MM.1S (cell line): ENCODE measurements around the gene TMX4.

ENCODE experiments used
- DNase-seq: peaks from one replicate; pipeline ENCODE4 v3.0.0-alpha.2; 2015
- H2AFZ ChIP-seq: fragments of 300-600 bp; sonication (generic); 2 replicates; pipeline ENCODE4 v1.6.0; 2016; ENCODE audit warnings: antibody characterized with exemption, low read length
- H3F3A ChIP-seq: fragments of 300-600 bp; sonication (generic); 2 replicates; pipeline ENCODE4 v1.6.1; 2016; ENCODE audit warnings: mild to moderate bottlenecking, antibody characterized with exemption, low read length, moderate library complexity, mixed read lengths; ENCODE audit not compliant: insufficient read depth
- H3K27ac ChIP-seq: fragments of 300-600 bp; sonication (generic); 2 replicates; pipeline ENCODE4 v1.5.1; 2016; ENCODE audit warnings: mild to moderate bottlenecking, low read length
- H3K27me3 ChIP-seq: fragments of 300-600 bp; sonication (generic); replicated peaks from 2 replicates; pipeline ENCODE4 v1.6.0; 2016; ENCODE audit warnings: low read length; ENCODE audit not compliant: insufficient read depth
- H3K36me3 ChIP-seq: fragments of 300-600 bp; sonication (generic); replicated peaks from 2 replicates; pipeline ENCODE4 v1.6.1; 2016; ENCODE audit warnings: mild to moderate bottlenecking, low read length, mixed read lengths; ENCODE audit not compliant: insufficient read depth
- H3K4me1 ChIP-seq: fragments of 300-600 bp; sonication (generic); 2 replicates; pipeline ENCODE4 v1.6.1; 2016; ENCODE audit warnings: low read length, mixed read lengths
- H3K4me2 ChIP-seq: fragments of 300-600 bp; sonication (generic); 2 replicates; pipeline ENCODE4 v1.6.0; 2016; ENCODE audit warnings: low read depth, low read length
- H3K4me3 ChIP-seq: fragments of 300-600 bp; sonication (generic); 2 replicates; pipeline ENCODE4 v1.5.1; 2016; ENCODE audit warnings: low read length, mixed read lengths
- H3K79me2 ChIP-seq: fragments of 300-600 bp; sonication (generic); 2 replicates; pipeline ENCODE4 v1.6.1; 2016; ENCODE audit warnings: mixed run types, low read length, mixed read lengths
- H3K9ac ChIP-seq: fragments of 300-600 bp; sonication (generic); 2 replicates; pipeline ENCODE4 v1.6.1; 2016; ENCODE audit warnings: low read length, mixed read lengths
- H3K9me2 ChIP-seq: fragments of 300-600 bp; sonication (generic); replicated peaks from 2 replicates; pipeline ENCODE4 v1.6.1; 2016; ENCODE audit warnings: mild to moderate bottlenecking, low read length, mixed read lengths; ENCODE audit not compliant: insufficient read depth
- H3K9me3 ChIP-seq: fragments of 300-600 bp; sonication (generic); replicated peaks from 2 replicates; pipeline ENCODE4 v1.6.1; 2016; ENCODE audit warnings: mild to moderate bottlenecking, low read length, mixed read lengths; ENCODE audit not compliant: insufficient read depth
- H4K20me1 ChIP-seq: fragments of 300-600 bp; sonication (generic); 2 replicates; pipeline ENCODE4 v1.6.1; 2016; ENCODE audit warnings: mild to moderate bottlenecking, low read length, moderate library complexity, mixed read lengths; ENCODE audit not compliant: insufficient read depth
- CTCF ChIP-seq: fragments of 300-600 bp; sonication (generic); IDR thresholded peaks from 2 replicates; pipeline ENCODE4 v1.5.1; 2016; ENCODE audit warnings: antibody characterized with exemption, low read length, mixed read lengths
- EZH2 ChIP-seq: fragments of 300-600 bp; sonication (generic); optimal IDR thresholded peaks from 2 replicates; pipeline ENCODE3; 2017; ENCODE audit warnings: low read depth, mild to moderate bottlenecking, antibody characterized with exemption, low read length, mixed read lengths
- EZH2phosphoT487 ChIP-seq: fragments of 300-600 bp; sonication (generic); IDR thresholded peaks from 2 replicates; pipeline ENCODE4 v1.6.1; 2018; ENCODE audit warnings: antibody characterized with exemption, low read length

The TMX4 gene

GRCh38 chr20:7971536-7972280, 47.9 kb downstream of the TMX4 start:
- Histone ChIP-seq H3K27me3 (no peaks in the 10 kb centered on the region), H3K9me3 (no peaks in the 10 kb centered on the region), H3K79me2 (no peaks in the 10 kb centered on the region), H3K36me3 (no peaks in the 10 kb centered on the region), H3K4me2 (no peak overlapping the region), H2AFZ (no peak overlapping the region), H3K27ac (no peak overlapping the region), H3K4me3 (no peak overlapping the region), H3K9me2 (no peaks in the 10 kb centered on the region), H3F3A (no peaks in the 10 kb centered on the region), H4K20me1 (no peaks in the 10 kb centered on the region), H3K9ac (no peak overlapping the region), H3K4me1 (no peaks in the 10 kb centered on the region)
- TF ChIP-seq CTCF (no peak), EZH2phosphoT487 (no peak), EZH2 (no peak)
- DNase-seq, result no peak

GRCh38 chr20:7967199-7967844, 52.2 kb downstream of the TMX4 start:
- Histone ChIP-seq H3K36me3 (no peaks in the 10 kb centered on the region), H3K4me3 (no peak overlapping the region), H3K79me2 (no peaks in the 10 kb centered on the region), H3K27ac (no peak overlapping the region), H3K27me3 (no peaks in the 10 kb centered on the region), H3F3A (no peaks in the 10 kb centered on the region), H3K9ac (no peak overlapping the region), H3K4me2 (no peak overlapping the region), H3K4me1 (no peaks in the 10 kb centered on the region), H3K9me2 (no peaks in the 10 kb centered on the region), H3K9me3 (no peaks in the 10 kb centered on the region), H2AFZ (no peak overlapping the region), H4K20me1 (no peaks in the 10 kb centered on the region)
- no peak for DNase-seq
- no peak for TF ChIP-seq EZH2phosphoT487
- TF ChIP-seq CTCF, result no peak
- no peak for TF ChIP-seq EZH2

- DNase-seq, result no peak
- Histone ChIP-seq H3K36me3 (no peaks in the 10 kb centered on the region), H3K9me2 (no peaks in the 10 kb centered on the region), H3K4me3 (no peak overlapping the region), H3K4me1 (no peaks in the 10 kb centered on the region), H3K9me3 (no peaks in the 10 kb centered on the region), H3K27me3 (no peaks in the 10 kb centered on the region), H3F3A (no peaks in the 10 kb centered on the region), H3K9ac (no peak overlapping the region), H3K4me2 (no peak overlapping the region), H3K79me2 (no peaks in the 10 kb centered on the region), H2AFZ (no peak overlapping the region), H3K27ac (no peak overlapping the region), H4K20me1 (no peaks in the 10 kb centered on the region)
- no peak for TF ChIP-seq CTCF
- no peak for TF ChIP-seq EZH2phosphoT487
- no peak for TF ChIP-seq EZH2
Measured at GRCh38 chr20:7966176-7966575, 53.4 kb downstream of the TMX4 start.
